ENCODE measurements around the gene MAGT1.
A peak's percentile ranks its signal among the peaks of the same experiment; 100 is the strongest.
"Not testable (repeated sequence)": the region's sequence is repeated elsewhere in the genome, so short reads cannot be mapped to it uniquely, and the experiment has no call there.

The MAGT1 gene

DNA sequence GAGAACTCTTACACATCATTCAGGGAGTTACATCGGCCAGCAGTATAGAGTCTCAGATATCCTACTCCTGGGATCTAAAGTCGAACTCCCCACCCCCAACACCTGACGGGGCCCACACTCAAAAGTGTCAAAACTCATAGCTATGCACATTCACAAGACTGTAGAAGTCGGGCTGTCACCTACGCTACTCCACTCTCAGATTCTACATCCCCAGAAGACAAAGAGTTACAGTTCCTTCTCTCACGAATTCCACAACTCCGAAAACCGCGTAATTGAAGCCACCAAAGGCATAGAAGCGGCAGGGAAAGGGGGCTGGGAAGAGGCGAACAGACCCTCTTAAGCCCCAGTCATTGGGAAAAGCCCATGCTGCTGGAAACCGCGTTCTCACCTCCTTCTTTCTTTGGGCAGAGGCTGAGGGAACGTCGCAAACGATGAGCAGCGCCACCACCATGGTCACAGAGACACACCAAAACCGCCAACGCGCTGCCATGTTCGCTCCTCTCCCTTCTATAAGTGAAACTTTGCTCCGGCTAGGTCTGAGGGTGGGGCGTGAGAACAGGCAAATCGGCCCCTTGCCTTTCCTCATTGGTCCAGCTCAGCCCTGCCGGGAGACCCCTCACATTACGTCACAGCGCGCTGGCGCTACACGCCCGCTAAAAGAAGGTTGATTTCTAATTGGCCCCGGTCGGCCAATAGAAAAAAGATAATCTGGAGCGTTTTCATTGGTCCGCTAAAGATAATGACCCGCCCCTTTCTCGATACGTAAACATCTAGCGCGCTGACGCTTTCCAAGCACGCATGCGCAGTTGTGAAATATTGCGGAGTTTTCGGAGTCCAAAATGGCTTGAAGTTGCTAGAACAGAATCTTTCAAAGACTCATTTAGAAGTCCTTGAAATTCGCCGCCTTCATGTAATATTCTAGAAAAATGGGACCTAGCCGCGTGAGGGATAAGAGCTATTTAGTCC is at the start of gene MAGT1:
TSS of gene MAGT1 (minus strand) at position 515 of the 966 bp plus-strand sequence. CDS start at position 490, 25 bp downstream.
- H3K27me3 ChIP-seq (ENCODE audit: control insufficient read depth, insufficient read depth, low read length): no peaks in the 10 kb centered on the region
- H3K4me2 ChIP-seq (ENCODE audit: low read length): peak within 1 kb of the TSS; percentile 78
- peak within 1 kb of the TSS; percentile 72 for H3K4me3 ChIP-seq (ENCODE audit: low read depth, low read length)
- peak within 1 kb of the TSS; percentile 94 for H2AFZ ChIP-seq
- H3K36me3 ChIP-seq (ENCODE audit: control insufficient read depth, insufficient read depth, low read length): no peaks in the 10 kb centered on the region
- no peaks in the 10 kb centered on the region for H3K9me3 ChIP-seq (ENCODE audit: control insufficient read depth, low read length)
- TF ChIP-seq, protein P1, sequence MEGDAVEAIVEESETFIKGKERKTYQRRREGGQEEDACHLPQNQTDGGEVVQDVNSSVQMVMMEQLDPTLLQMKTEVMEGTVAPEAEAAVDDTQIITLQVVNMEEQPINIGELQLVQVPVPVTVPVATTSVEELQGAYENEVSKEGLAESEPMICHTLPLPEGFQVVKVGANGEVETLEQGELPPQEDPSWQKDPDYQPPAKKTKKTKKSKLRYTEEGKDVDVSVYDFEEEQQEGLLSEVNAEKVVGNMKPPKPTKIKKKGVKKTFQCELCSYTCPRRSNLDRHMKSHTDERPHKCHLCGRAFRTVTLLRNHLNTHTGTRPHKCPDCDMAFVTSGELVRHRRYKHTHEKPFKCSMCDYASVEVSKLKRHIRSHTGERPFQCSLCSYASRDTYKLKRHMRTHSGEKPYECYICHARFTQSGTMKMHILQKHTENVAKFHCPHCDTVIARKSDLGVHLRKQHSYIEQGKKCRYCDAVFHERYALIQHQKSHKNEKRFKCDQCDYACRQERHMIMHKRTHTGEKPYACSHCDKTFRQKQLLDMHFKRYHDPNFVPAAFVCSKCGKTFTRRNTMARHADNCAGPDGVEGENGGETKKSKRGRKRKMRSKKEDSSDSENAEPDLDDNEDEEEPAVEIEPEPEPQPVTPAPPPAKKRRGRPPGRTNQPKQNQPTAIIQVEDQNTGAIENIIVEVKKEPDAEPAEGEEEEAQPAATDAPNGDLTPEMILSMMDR (IDR thresholded peaks at IDR 0.05): no peak
- peak within 1 kb of the TSS; percentile 90 for H3K27ac ChIP-seq
- no peaks in the 10 kb centered on the region for H3K4me1 ChIP-seq
- peak within 1 kb of the TSS; percentile 72 for H3K9ac ChIP-seq
- peaks cover 13% of the 10 kb centered on the region for H3K79me2 ChIP-seq

DNA sequence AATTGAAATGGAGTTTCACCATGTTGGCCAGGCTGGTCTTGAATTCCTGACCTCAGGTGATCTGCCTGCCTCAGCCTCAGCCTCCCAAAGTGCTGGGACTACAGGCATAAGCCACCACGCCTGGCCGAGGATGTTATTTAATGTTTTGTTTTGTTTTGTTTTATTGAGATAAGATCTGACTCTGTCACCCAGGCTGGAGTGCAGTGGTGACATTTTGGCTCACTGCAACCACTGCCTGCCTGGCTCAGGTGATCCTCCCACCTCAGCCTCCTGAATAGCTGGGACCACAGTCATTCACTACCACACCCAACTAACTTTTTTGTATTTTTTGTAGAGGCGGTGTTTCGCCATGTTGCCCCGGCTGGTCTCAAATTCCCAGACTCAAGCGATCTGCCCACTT is 49.8 kb upstream of the MAGT1 start:
- H3K9me3 ChIP-seq (ENCODE audit: control insufficient read depth, low read length); H3K9ac ChIP-seq; H3K27ac ChIP-seq: not testable (repeated sequence)

DNA sequence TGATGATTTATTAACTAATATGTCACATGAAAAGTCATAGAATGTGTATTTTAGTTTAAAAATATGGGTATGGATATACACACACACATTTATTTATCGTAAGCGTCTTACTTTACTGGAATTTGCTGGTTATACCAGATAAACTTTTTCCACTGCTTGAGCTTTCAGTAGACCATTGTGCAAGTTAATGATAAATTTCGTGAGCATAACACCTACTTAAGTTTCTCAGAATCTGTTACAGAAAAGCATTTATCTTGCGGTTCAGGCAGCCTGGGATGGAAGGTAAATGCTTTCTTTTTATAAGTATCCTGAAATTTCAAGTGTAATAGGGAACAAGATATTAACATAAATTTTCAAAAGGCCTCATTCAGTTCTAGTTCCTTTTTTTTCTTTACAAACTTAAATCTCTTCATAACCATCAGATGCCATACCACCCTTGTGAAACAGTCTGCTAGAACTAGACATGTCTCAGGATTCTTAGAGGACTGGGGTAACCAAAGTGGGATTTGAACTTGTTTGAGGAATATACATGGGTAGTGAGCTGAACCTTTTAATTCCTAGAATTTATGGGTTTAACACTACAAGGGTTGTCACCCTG is 42.9 kb upstream of the MAGT1 start:
- Histone ChIP-seq H3K9me3 (ENCODE audit: control insufficient read depth, low read length) (no peaks in the 10 kb centered on the region), H3K9ac (no peak overlapping the region), H3K4me3 (ENCODE audit: low read depth, low read length) (no peak overlapping the region), H3K4me2 (ENCODE audit: low read length) (no peak overlapping the region), H3K27ac (no peak overlapping the region), H3K79me2 (no peaks in the 10 kb centered on the region), H3K36me3 (ENCODE audit: control insufficient read depth, insufficient read depth, low read length) (no peaks in the 10 kb centered on the region), H3K4me1 (no peaks in the 10 kb centered on the region), H2AFZ (no peak overlapping the region), H3K27me3 (ENCODE audit: control insufficient read depth, insufficient read depth, low read length) (no peaks in the 10 kb centered on the region)
- TF ChIP-seq, protein P1 (IDR thresholded peaks at IDR 0.05): no peak

More for the DNA sequence above, 49.8 kb upstream of the MAGT1 start:
- H3K4me1 ChIP-seq; H2AFZ ChIP-seq; H3K27me3 ChIP-seq (ENCODE audit: control insufficient read depth, insufficient read depth, low read length); H3K79me2 ChIP-seq; H3K4me2 ChIP-seq (ENCODE audit: low read length); H3K36me3 ChIP-seq (ENCODE audit: control insufficient read depth, insufficient read depth, low read length); H3K4me3 ChIP-seq (ENCODE audit: low read depth, low read length): not testable (repeated sequence)

DNA sequence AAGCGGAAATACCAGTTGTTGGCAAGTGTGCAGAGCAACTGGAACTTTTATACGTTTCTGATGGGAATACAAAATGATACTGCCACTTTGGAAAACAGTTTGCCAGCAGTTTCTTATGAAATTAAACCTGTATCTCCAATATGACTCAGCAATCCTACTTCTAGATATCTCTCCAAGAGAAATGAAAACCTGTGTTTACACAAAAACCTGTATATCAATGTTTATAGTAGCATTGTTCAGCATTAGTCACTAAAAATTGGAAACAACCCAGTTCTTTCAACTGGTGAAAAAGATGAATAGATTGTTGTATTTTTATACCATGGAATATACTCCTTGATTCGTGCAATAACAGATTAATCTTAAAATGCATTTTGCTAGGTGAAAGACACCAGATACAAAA is 42.1 kb upstream of the MAGT1 start:
- Histone ChIP-seq H3K27me3 (ENCODE audit: control insufficient read depth, insufficient read depth, low read length) (no peaks in the 10 kb centered on the region), H3K79me2 (no peaks in the 10 kb centered on the region), H3K4me1 (no peaks in the 10 kb centered on the region), H3K9me3 (ENCODE audit: control insufficient read depth, low read length) (no peaks in the 10 kb centered on the region), H3K4me2 (ENCODE audit: low read length) (no peak overlapping the region), H3K4me3 (ENCODE audit: low read depth, low read length) (no peak overlapping the region), H3K36me3 (ENCODE audit: control insufficient read depth, insufficient read depth, low read length) (no peaks in the 10 kb centered on the region), H3K27ac (no peak overlapping the region), H2AFZ (no peak overlapping the region), H3K9ac (no peak overlapping the region)
- TF ChIP-seq, protein P1 (IDR thresholded peaks at IDR 0.05): no peak

DNA sequence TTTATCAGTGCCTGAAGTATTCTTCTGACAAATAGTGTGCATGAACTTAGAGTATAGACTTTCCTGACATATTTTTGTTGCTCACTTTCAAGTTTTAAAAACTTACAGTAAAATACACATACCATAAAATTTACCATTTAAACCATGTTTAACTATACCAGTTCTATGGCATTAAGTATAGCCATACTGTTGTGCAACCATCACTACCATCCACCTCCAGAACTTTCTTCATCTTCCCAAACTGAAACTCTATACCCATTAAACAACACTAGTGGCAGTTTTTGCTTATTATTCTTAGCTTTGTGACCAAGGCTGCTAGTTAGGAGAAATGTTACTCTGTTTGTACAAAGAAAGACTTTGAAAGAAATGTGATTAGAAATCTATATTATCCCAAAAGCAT is 41.1 kb upstream of the MAGT1 start:
- H3K4me2 ChIP-seq (ENCODE audit: low read length): no peak overlapping the region
- no peaks in the 10 kb centered on the region for H3K9me3 ChIP-seq (ENCODE audit: control insufficient read depth, low read length)
- H3K36me3 ChIP-seq (ENCODE audit: control insufficient read depth, insufficient read depth, low read length): no peaks in the 10 kb centered on the region
- TF ChIP-seq, protein P1 (IDR thresholded peaks at IDR 0.05): no peak
- H3K9ac ChIP-seq: no peak overlapping the region
- no peaks in the 10 kb centered on the region for H3K27me3 ChIP-seq (ENCODE audit: control insufficient read depth, insufficient read depth, low read length)
- no peak overlapping the region for H3K4me3 ChIP-seq (ENCODE audit: low read depth, low read length)
- no peak overlapping the region for H3K27ac ChIP-seq
- H3K4me1 ChIP-seq: no peaks in the 10 kb centered on the region
- no peak overlapping the region for H2AFZ ChIP-seq
- H3K79me2 ChIP-seq: no peaks in the 10 kb centered on the region
